MM.1S (cell line): ENCODE measurements around the gene HOXD8.

Source experiments
- EZH2 ChIP-seq: fragments of 300-600 bp; sonication (generic); optimal IDR thresholded peaks from 2 replicates; pipeline ENCODE3; 2017; ENCODE audit warnings: low read depth, mild to moderate bottlenecking, antibody characterized with exemption, low read length, mixed read lengths
- EZH2phosphoT487 ChIP-seq: fragments of 300-600 bp; sonication (generic); IDR thresholded peaks from 2 replicates; pipeline ENCODE4 v1.6.1; 2018; ENCODE audit warnings: antibody characterized with exemption, low read length
- TF ChIP-seq, protein P1 (sequence below): fragments of 300-600 bp; sonication (generic); IDR thresholded peaks from 2 replicates; pipeline ENCODE4 v1.5.1; 2016; ENCODE audit warnings: antibody characterized with exemption, low read length, mixed read lengths

DNA sequence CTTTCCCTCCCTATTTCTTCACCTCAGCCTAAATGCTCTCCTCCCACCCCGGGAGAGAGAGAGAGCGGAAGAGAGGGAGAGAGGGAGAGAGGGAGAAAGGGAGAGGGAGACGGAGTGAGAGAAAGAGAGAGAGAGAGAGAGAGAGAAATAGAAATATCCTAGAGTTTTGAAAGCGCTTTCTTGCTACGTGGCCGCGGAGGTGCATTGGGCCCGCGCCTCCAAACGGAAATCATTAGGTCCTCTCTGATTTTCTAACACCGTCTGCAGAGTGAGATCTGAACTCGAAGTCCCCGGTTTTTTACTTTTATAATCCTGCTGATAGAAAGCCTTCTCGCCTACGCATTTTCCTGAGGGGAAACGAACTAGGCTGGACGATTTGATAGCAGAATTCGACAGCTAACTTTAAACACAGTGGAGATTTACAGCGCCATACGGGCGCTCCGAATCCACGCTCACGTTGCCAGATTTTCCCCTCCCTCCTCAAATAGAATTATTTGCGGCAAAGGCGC is 44.8 kb upstream of the HOXD8 start:
- TF ChIP-seq, protein P1, sequence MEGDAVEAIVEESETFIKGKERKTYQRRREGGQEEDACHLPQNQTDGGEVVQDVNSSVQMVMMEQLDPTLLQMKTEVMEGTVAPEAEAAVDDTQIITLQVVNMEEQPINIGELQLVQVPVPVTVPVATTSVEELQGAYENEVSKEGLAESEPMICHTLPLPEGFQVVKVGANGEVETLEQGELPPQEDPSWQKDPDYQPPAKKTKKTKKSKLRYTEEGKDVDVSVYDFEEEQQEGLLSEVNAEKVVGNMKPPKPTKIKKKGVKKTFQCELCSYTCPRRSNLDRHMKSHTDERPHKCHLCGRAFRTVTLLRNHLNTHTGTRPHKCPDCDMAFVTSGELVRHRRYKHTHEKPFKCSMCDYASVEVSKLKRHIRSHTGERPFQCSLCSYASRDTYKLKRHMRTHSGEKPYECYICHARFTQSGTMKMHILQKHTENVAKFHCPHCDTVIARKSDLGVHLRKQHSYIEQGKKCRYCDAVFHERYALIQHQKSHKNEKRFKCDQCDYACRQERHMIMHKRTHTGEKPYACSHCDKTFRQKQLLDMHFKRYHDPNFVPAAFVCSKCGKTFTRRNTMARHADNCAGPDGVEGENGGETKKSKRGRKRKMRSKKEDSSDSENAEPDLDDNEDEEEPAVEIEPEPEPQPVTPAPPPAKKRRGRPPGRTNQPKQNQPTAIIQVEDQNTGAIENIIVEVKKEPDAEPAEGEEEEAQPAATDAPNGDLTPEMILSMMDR: no peak
- no peak for TF ChIP-seq EZH2phosphoT487
- no peak for TF ChIP-seq EZH2
